ENCODE data around the gene PLK1. TPM values are rescaled to one million over a fixed set of nuclear protein-coding genes. Genes with fewer than 3 reads are reported as not detected.

PLK1 gene
- total RNA-seq, 4 donors from 2014 or later: 0.88 to 2.7 (median 1.6) TPM

DNA sequence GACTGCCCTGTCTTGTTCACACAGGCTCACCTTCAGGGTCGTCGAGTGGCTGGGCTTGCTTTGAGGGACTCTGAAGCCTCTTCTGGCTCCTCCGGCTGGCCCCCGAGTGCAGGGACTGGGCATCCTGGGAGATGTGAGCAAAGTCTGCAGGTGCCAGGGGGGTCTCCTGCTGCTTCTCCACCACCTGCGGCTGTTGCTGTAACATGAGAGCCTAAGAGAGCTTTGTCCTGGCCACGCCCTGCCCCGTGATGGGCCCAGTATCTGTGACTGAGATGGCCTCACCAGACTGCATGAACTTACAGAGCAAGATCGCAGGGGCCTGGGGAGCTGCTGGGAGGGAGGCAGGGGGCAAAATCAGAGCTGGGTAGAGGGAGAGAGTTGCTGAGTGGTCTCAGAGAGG, 21.8 kb downstream of the PLK1 start:
- no peaks in the 10 kb centered on the region for H3K36me3 ChIP-seq
- 16 to 28% methylated on average over 3 to 8 of the region's 8 CpGs for WGBS, 2 donors
- H3K9me3 ChIP-seq: no peaks in the 10 kb centered on the region
- intact Hi-C loops (cut with DNase I): no loop called here
- no peak for DNase-seq
- no peak overlapping the region for H3K27ac ChIP-seq
- TF ChIP-seq POLR2A (IDR thresholded peaks at IDR 0.05) (no peak), CTCF (IDR thresholded peaks at IDR 0.05) (no peak)
- H3K4me3 ChIP-seq (replicated peaks in 1 of 3): no peak overlapping the region
- no peaks in the 10 kb centered on the region for H3K4me1 ChIP-seq
- H3K27me3 ChIP-seq: no peaks in the 10 kb centered on the region

DNA sequence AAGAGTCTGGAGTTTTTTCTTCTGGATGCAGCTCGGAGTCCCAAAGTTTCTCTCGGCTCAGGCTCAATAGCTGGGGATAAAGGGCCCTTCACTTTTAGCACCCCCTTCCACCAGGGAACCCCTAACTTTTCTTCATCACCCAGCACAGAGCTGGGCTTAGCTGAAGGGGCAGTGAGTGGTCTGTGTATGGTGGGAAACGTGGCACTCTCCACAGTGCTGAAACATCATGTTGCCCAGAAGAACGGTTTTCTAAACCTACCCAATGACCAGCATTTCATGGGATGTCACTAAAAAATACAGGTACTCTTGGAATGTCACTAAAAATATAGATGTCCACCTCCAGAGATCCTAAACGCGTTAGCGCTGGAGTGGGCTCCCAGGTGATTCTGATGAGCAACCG, 22.4 kb downstream of the PLK1 start:
- Histone ChIP-seq H3K4me3 (replicated peaks in 1 of 3) (no peak overlapping the region), H3K27ac (no peak overlapping the region), H3K27me3 (no peaks in the 10 kb centered on the region), H3K36me3 (no peaks in the 10 kb centered on the region), H3K9me3 (no peaks in the 10 kb centered on the region), H3K4me1 (no peaks in the 10 kb centered on the region)
- TF ChIP-seq CTCF (IDR thresholded peaks at IDR 0.05) (no peak), POLR2A (IDR thresholded peaks at IDR 0.05) (no peak)
- 67 to 69% methylated on average over 8 of the region's 8 CpGs for WGBS, 2 donors
- intact Hi-C loops (cut with DNase I): no loop called here
- DNase-seq: no peak

DNA sequence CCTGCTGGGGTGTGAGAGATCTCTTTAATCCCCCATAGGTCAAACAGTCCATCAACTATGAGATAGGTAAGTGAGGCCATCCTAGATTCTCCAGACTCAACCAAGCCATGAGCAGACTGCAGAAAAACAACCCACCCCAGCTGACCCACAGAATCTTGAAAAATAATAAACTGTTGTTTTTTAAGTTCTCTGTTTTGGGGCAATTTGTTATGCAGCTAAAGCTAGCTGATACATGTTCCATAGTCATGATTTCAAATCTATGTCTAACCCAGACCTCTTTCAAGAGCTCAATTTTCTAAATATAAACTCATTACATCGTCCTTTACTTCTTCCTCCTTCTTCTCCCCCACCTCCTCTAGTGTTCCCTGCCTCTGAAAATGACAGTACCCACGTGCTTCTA, 24.3 kb downstream of the PLK1 start:
- Histone ChIP-seq H3K27me3 (no peaks in the 10 kb centered on the region), H3K9me3 (no peaks in the 10 kb centered on the region), H3K4me1 (no peaks in the 10 kb centered on the region), H3K27ac (no peak overlapping the region), H3K4me3 (replicated peaks in 1 of 3) (no peak overlapping the region), H3K36me3 (no peaks in the 10 kb centered on the region)
- 74% methylated on average over 2 of the region's 2 CpGs for WGBS, 2 donors
- intact Hi-C loops (cut with DNase I): no loop called here
- DNase-seq: no peak
- TF ChIP-seq CTCF (IDR thresholded peaks at IDR 0.05): no peak
- no peak for TF ChIP-seq POLR2A (IDR thresholded peaks at IDR 0.05)

DNA sequence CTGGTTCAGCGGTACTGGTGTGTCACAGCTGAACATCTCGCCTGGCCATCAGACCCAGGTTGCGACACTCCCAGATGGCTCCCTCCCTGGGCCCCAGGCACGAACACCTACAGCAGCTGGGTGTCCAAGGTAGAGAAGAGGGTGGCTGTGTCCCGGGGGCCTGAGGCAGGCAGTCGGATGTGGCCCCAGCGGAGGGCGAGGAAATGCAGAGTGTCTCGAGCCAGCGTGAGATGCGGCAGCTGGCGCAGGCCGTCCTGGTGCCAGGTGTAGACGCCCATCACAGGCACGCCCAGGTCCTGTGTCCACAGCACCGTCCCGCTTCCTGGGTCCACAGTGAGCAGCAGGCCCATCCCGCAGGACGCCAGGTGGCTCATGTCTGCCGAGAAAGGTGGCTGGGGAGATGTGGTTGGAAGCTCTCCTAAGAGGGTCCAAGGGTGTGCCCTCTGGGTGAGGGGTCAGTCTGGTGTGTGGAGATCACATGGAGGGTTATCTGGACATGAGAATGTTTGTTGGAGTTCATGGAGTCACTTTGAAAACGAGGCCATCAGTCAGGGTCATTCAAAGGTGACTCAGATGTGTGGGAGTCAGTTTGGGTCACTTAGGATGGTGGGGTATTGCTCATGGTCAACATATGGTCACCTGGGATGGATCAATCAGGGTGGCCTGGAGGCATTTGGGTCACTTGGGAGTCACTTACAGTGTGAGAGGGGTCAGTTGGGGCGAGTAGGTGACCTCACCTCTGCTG, 26.3 kb downstream of the PLK1 start:
- Histone ChIP-seq H3K27me3 (no peaks in the 10 kb centered on the region), H3K27ac (no peak overlapping the region), H3K9me3 (no peaks in the 10 kb centered on the region), H3K4me1 (no peaks in the 10 kb centered on the region), H3K4me3 (replicated peaks in 1 of 3) (no peak overlapping the region), H3K36me3 (no peaks in the 10 kb centered on the region)
- TF ChIP-seq POLR2A (IDR thresholded peaks at IDR 0.05) (no peak), CTCF (IDR thresholded peaks at IDR 0.05) (no peak)
- 83 to 91% methylated on average over 17 to 20 of the region's 22 CpGs for WGBS, 2 donors
- DNase-seq: no peak
- intact Hi-C loops (cut with DNase I): no loop called here

DNA sequence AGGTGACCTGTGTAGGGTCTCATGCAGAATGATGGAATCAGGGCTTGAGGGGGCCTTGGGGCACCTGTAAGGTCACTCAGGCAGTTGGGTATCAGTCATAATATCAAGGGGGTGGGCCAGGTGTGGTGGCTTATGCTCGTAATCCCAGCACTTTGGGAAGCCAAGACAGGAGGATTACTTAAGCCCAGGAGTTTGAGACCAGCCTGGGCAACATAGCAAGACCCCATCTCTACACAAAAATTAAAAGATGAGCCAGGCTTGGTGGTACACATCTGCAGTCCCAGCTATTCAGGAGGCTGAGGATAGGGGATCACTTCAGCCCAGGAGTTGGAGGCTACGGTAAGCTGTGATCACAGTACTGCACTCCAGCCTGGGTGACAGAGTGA, 26.8 kb downstream of the PLK1 start:
- Histone ChIP-seq H3K4me3 (replicated peaks in 1 of 3) (no peak overlapping the region), H3K27me3 (no peaks in the 10 kb centered on the region), H3K36me3 (no peaks in the 10 kb centered on the region), H3K9me3 (no peaks in the 10 kb centered on the region), H3K4me1 (no peaks in the 10 kb centered on the region), H3K27ac (no peak overlapping the region)
- no peak for TF ChIP-seq POLR2A (IDR thresholded peaks at IDR 0.05)
- TF ChIP-seq CTCF (IDR thresholded peaks at IDR 0.05): no peak
- DNase-seq: no peak
- WGBS, 2 donors: 85 to 90% methylated on average over 2 of the region's 2 CpGs
- intact Hi-C loops (cut with DNase I): no loop called here

Data from thyroid gland (tissue), 4 donors.